ENCODE data around the gene SCYGR8.

Gene SCYGR8

GRCh38 chr2:227745594-227745993 lies at the start of gene SCYGR8:
Gene SCYGR8 (plus strand): TSS chr2:227745894. CDS start chr2:227745894, 0 bp downstream.
- no peak for DNase-seq (ENCODE audit: low read depth)
- H3K4me3 ChIP-seq (ENCODE audit: low read depth, low read length) = no peak within 1 kb of the TSS
- no peak for TF ChIP-seq CTCF (IDR thresholded peaks at IDR 0.05; ENCODE audit: insufficient read depth, low read depth, low read length, missing control alignments)

GRCh38 chr2:227696990-227697679 lies 48.6 kb upstream of the SCYGR8 start:
- H3K4me3 ChIP-seq (ENCODE audit: low read depth, low read length) = no peak overlapping the region
- no peak for DNase-seq (ENCODE audit: low read depth)

GRCh38 chr2:227701556-227701955 lies 44.1 kb upstream of the SCYGR8 start:
- no peak for TF ChIP-seq CTCF (IDR thresholded peaks at IDR 0.05; ENCODE audit: insufficient read depth, low read depth, low read length, missing control alignments)
- H3K4me3 ChIP-seq (ENCODE audit: low read depth, low read length) = no peak overlapping the region
- DNase-seq (ENCODE audit: low read depth) = no peak

More at GRCh38 chr2:227696990-227697679, 48.6 kb upstream of the SCYGR8 start:
- no peak for TF ChIP-seq CTCF (IDR thresholded peaks at IDR 0.05; ENCODE audit: insufficient read depth, low read depth, low read length, missing control alignments)

- TF ChIP-seq CTCF (IDR thresholded peaks at IDR 0.05; ENCODE audit: insufficient read depth, low read depth, low read length, missing control alignments) = no peak
- no peak for DNase-seq (ENCODE audit: low read depth)
- H3K4me3 ChIP-seq (ENCODE audit: low read depth, low read length) = no peak overlapping the region
Observed at GRCh38 chr2:227703280-227703732, 42.4 kb upstream of the SCYGR8 start.

- no peak overlapping the region for H3K4me3 ChIP-seq (ENCODE audit: low read depth, low read length)
- no peak for DNase-seq (ENCODE audit: low read depth)
- no peak for TF ChIP-seq CTCF (IDR thresholded peaks at IDR 0.05; ENCODE audit: insufficient read depth, low read depth, low read length, missing control alignments)
Observed at GRCh38 chr2:227703961-227704360, 41.7 kb upstream of the SCYGR8 start.

GRCh38 chr2:227706859-227707258 lies 38.8 kb upstream of the SCYGR8 start:
- no peak for TF ChIP-seq CTCF (IDR thresholded peaks at IDR 0.05; ENCODE audit: insufficient read depth, low read depth, low read length, missing control alignments)
- no peak for DNase-seq (ENCODE audit: low read depth)
- no peak overlapping the region for H3K4me3 ChIP-seq (ENCODE audit: low read depth, low read length)

GRCh38 chr2:227707390-227707789 lies 38.3 kb upstream of the SCYGR8 start:
- no peak for TF ChIP-seq CTCF (IDR thresholded peaks at IDR 0.05; ENCODE audit: insufficient read depth, low read depth, low read length, missing control alignments)
- no peak for DNase-seq (ENCODE audit: low read depth)
- H3K4me3 ChIP-seq (ENCODE audit: low read depth, low read length) = no peak overlapping the region

All from GM12865 (cell line).